DOHH2 (cell line): ENCODE results near the gene ADCK2.

Source experiments
- EZH2phosphoT487 ChIP-seq: fragments of 200-600 bp; sonication (generic); IDR thresholded peaks from 2 replicates; pipeline ENCODE4 v1.6.1; 2017; ENCODE audit warnings: borderline replicate concordance, mild to moderate bottlenecking, antibody characterized with exemption, low read length, moderate library complexity, mixed read lengths
- TF ChIP-seq, protein P1 (sequence below): fragments of 200-600 bp; sonication (generic); IDR thresholded peaks from one replicate; pipeline ENCODE4 v1.5.1; 2014; ENCODE audit warnings: antibody characterized with exemption, mild to moderate bottlenecking, low read depth, low read length; ENCODE audit not compliant: poor library complexity, severe bottlenecking

DNA sequence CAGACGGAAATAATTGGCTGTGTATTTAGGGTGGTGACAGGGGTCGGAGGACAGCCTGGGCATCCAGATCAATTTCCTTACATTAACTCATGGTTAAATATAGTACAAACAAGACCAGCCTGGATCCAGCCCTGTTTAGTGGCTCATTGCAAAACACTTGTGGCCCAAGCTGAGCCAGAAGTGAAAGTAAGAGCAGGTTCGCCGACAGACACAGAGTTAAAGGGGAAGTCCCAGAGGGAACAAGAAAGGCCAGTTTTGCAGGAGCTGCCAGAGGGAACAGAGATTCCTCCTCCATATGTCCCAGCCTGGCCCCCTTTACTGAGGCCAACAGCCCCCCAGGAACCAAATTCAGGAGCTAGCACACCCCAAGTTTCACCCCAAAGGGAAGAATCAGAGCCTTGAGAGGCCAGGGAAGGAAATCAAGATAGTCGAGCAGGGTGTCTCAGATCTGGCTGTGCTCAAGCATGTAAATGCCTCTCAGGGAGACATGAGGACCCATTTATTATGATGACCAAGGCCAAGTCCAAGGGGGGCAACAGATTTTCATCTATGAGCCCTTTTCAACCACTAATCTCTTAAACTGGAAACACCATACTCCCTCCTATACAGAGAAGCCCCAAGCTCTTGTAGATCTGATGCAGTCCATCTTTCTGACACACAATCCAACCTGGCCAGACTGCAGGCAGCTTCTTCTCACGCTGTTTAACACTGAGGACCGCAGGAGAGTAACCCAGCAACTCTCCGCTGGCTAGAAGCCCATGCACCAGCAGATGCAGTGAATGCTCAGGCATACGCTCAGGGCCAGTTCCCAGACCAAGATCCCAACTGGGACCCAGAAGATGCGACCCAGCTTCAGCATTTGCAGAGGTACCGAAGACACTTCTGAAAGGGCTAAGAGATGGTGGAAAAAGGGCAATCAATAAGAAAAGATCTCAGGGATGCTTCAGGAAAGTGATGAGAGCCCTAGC, 15.9 kb upstream of the ADCK2 start:
- TF ChIP-seq, protein P1, sequence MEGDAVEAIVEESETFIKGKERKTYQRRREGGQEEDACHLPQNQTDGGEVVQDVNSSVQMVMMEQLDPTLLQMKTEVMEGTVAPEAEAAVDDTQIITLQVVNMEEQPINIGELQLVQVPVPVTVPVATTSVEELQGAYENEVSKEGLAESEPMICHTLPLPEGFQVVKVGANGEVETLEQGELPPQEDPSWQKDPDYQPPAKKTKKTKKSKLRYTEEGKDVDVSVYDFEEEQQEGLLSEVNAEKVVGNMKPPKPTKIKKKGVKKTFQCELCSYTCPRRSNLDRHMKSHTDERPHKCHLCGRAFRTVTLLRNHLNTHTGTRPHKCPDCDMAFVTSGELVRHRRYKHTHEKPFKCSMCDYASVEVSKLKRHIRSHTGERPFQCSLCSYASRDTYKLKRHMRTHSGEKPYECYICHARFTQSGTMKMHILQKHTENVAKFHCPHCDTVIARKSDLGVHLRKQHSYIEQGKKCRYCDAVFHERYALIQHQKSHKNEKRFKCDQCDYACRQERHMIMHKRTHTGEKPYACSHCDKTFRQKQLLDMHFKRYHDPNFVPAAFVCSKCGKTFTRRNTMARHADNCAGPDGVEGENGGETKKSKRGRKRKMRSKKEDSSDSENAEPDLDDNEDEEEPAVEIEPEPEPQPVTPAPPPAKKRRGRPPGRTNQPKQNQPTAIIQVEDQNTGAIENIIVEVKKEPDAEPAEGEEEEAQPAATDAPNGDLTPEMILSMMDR: no peak
- TF ChIP-seq EZH2phosphoT487: no peak
